ACHN (cell line): ENCODE measurements around the gene DDX39B.

Experiments used
- DNase-seq: peaks from one replicate; pipeline ENCODE4 v3.0.0-alpha.2; 2015
- in situ Hi-C: cut with HindIII; loops from 2 replicates; pipeline ENCODE4 v1.10.0; 2017; ENCODE audit warnings: low sequenced_read_pairs, low pct_ligation_motif_present, low pct_unique_long_range_greater_than_20kb

Gene DDX39B

GRCh38 chr6:31576897-31577578 is 35.2 kb upstream of the DDX39B start:
- in situ Hi-C loops = no loop called here
- no peak for DNase-seq

- in situ Hi-C loops = no loop called here
- no peak for DNase-seq
Observed at GRCh38 chr6:31575952-31576685, 34.3 kb upstream of the DDX39B start.

GRCh38 chr6:31575335-31575901 is 33.6 kb upstream of the DDX39B start, which contains the start of gene TNF:
Gene TNF, plus strand, starts transcription at chr6:31575565. Its CDS starts 177 bp downstream, at chr6:31575742.
- DNase-seq = no peak
- in situ Hi-C loops = no loop called here

- in situ Hi-C loops = no loop called here
- no peak for DNase-seq
Observed at GRCh38 chr6:31574106-31575061, 32.6 kb upstream of the DDX39B start.

- DNase-seq = no peak
- in situ Hi-C loops = no loop called here
Observed at GRCh38 chr6:31573239-31574105, 31.7 kb upstream of the DDX39B start.

GRCh38 chr6:31572041-31572911 is 30.5 kb upstream of the DDX39B start, which contains the start of gene LTA:
Gene LTA, plus strand, starts transcription at chr6:31572289. Its CDS starts 454 bp downstream, at chr6:31572743.
- in situ Hi-C loops = no loop called here
- DNase-seq = no peak

GRCh38 chr6:31569861-31570536 is 28.2 kb upstream of the DDX39B start:
- in situ Hi-C loops = no loop called here
- no peak for DNase-seq

GRCh38 chr6:31568537-31568961 is 26.7 kb upstream of the DDX39B start:
- in situ Hi-C loops = no loop called here
- no peak for DNase-seq

- in situ Hi-C loops = no loop called here
- no peak for DNase-seq
Observed at GRCh38 chr6:31567531-31568370, 25.9 kb upstream of the DDX39B start.

GRCh38 chr6:31560697-31561058 is 18.9 kb upstream of the DDX39B start:
- DNase-seq = no peak
- in situ Hi-C loops = no loop called here

GRCh38 chr6:31559958-31560696 is 18.3 kb upstream of the DDX39B start:
- peak; percentile 81 for DNase-seq
- in situ Hi-C loops = no loop called here

GRCh38 chr6:31559606-31559957 is 17.8 kb upstream of the DDX39B start:
- in situ Hi-C loops = no loop called here
- DNase-seq = no peak

- DNase-seq = no peak
- in situ Hi-C loops = no loop called here
Observed at GRCh38 chr6:31558631-31559500, 17.1 kb upstream of the DDX39B start.

GRCh38 chr6:31558318-31558625 is 16.5 kb upstream of the DDX39B start:
- in situ Hi-C loops = no loop called here
- DNase-seq = no peak
